ENCODE data around the gene MYO15A.

GRCh38 chr17:18145811-18146210, 37.3 kb downstream of the MYO15A start:
- TF ChIP-seq CTCF (conservative IDR thresholded peaks at IDR 0.05; ENCODE audit: low read length) (no peak), EZH2phosphoT487 (IDR thresholded peaks at IDR 0.05; ENCODE audit: borderline replicate concordance) (no peak)

All from Loucy (cell line).